Right ventricle myocardium superior (tissue), 1 donor: ENCODE data around the gene SPTBN2. TPM values are rescaled to one million over a fixed set of nuclear protein-coding genes. Genes with fewer than 3 reads are reported as not detected.

Source experiments
- ATAC-seq: fragments of 200-7000 bp; cut with Tn5 transposase; one replicate; pipeline ENCODE4 v1.9.1; 2020; ENCODE audit warnings: mild to moderate bottlenecking; ENCODE audit not compliant: poor library complexity
- DNase-seq: peaks from one replicate; pipeline ENCODE4 v3.0.0-alpha.2; 2020
- intact Hi-C: fragments of 100-400 bp; cut with DNase I; formaldehyde crosslinking; loops from one replicate; pipeline ENCODE4 v1.11.2; 2022
- total RNA-seq: library from RNA; stranded (reverse); fragmentation: NEBNext Ultra II Directional; extraction: Animal tissue kit (Norgen Biotek cat#: 25700); gene quantifications from one replicate; pipeline ENCODE4 v1.2.1, GENCODE V29; 2021
- donor health status: DM: no; HTN: yes; CAD: no; lungs with severe emphysema.

The SPTBN2 gene
- total RNA-seq, 1 donor from 2014 or later, result 1.3 TPM

DNA sequence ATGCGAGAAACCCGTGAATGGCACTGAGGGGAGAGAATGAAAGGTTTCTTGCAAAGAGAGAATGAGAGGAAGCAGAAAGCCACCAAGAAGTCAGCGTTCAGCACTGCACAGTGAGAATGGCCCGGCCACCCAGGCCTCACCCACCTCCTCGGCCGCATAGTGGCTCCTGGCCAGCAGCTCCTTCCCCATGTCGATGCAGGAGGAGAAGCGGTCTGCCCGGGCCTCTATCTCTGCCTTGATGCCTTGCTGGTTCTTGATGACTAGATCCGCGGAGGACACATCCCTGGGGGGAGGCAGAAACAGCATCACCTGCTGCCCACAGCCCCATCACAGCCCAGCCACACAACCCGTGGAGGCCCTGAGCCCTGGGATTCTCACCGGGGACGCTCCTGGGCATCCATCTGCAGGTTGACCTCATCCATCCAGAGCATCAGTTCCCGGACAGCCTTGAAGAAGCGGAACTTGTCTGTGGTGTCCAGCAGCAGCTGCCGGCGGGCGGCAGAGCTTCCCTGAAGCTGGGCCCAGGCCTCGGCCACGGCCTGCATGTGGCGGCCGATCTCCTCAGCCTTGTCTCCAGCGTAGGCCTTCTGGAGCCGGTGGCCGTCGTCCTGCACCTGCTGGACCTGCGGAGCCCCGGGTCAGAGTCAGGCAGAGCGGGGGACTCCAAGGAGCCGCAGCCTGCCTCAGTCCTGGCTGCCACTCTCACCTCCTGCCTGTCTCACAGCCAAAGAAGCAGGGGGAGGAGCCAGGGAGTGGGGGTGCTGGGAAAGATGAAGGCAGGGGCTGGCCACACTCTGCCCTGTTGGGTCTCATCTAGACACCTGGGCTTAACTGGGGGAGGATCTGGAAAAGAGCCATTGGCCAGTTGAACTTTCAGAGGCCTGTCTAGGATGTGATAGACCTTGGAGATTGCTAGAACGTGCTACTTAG is 39.1 kb downstream of the SPTBN2 start:
- intact Hi-C loops, result no loop called here
- DNase-seq (no peak), ATAC-seq (no peak)

DNA sequence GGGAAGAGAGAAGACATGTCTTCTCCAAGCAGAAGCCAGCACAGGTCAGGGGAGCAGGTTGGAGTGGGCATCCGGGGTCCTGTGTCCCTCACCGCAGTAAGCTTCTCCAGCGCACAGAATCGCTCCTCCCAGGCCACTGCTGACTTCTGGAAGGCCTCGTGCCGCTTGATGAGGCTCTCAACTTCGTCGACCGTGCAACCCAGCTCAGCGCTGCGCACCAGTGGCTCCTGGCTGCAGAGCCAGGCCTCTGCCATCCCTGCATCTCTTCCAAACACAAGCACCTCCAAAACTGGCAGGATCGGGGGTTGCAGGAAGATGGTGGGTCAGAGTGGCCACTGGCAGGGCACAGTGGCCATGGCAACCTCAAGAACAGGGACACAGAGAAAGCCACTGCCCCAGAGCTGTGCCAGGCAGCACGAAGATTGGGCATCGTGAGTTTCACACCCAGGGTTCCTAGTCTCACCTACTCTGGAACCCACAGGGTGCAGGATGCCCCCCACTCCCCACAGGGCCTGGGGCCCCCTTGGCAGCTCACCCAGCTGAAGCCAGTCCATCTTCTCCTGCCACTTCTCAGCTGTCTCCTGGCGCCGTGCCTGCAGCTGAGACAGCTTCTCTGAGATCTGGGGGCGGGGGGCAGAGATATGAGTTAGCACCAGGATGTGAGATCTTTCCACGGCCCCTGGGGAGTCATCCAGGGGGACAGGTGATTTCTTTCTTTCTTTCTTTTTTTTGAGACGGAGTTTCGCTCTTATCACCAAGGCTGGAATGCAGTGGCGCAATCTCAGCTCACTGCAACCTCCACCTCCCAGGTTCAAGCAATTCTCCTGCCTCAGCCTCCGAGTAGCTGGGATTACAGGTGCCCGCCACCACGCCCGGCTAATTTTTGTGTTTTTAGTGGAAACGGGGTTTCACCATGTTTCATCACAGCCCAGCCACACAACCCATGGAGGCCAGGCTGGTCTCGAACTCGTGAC is 40.2 kb downstream of the SPTBN2 start:
- no peak for DNase-seq
- ATAC-seq, result no peak
- intact Hi-C loops, result no loop called here

DNA sequence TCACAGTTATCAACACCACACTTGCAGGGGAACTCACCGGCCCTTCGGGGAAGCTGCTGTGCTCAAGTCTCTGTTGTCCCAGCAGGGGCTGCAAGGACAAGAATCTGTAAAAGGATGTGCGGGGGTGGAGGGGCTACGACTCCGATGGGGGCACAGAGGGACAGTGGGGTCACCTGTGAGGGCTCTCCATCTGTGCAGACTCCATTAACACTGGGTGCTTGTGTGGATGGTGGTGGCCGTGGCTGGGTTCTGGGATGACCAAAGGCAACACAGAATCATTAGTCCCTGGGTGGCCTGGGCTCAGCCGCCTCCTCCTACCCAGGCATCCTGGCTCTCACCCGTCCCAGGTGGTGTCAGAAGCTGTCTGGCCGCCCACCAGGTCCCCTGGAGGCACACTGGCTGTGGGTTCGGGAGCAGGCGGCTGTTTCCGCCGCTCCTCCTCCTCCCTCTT is 41.2 kb downstream of the SPTBN2 start:
- intact Hi-C loops, result no loop called here
- no peak for ATAC-seq
- DNase-seq, result no peak

DNA sequence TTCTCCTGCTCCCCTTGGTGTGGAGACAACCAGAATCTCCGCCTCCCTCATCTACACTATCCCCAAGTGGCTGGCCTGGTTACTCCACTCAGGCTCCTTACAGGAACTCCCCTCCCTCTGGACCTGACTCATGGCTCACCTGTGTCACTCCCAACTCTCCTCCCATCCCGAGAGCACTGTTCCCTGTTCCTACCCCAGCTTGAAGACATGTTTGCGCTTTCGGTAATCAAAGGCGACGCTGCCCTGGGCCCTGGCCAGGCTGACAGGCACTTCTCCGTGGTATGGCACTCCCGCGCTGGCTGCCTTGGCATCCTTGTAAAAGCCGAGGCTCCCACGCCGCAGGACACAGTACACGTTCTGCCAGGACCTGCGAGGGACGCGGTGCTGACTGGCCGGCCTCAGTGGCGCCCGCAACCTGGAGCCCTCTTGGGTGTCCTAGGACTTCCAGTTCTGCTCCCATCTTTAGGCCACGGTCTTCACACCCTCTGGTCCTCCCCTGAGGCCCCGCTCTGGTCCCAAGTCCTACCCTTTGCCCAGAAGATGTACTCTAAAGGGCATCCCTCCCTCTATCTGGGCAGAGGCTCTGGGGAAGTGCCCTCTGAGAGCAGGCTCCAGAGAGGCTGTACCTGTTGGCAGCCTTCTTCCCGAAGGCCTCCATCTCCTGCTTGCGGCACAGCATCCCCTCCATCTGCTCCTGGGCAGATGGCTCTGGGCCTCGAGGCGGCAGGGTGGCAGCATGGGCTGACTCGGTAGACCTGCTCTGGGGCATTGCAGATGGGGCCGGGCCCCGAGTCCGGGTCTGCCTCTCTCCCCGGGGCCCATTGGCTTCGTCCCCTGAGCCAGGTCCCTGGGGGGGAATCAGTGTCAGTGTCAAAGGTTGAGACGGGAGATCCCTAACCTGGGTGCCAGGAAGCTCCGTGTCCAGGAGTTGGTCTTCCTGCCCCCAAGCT is 41.9 kb downstream of the SPTBN2 start:
- intact Hi-C loops, result no loop called here
- ATAC-seq, result no peak
- DNase-seq, result no peak

DNA sequence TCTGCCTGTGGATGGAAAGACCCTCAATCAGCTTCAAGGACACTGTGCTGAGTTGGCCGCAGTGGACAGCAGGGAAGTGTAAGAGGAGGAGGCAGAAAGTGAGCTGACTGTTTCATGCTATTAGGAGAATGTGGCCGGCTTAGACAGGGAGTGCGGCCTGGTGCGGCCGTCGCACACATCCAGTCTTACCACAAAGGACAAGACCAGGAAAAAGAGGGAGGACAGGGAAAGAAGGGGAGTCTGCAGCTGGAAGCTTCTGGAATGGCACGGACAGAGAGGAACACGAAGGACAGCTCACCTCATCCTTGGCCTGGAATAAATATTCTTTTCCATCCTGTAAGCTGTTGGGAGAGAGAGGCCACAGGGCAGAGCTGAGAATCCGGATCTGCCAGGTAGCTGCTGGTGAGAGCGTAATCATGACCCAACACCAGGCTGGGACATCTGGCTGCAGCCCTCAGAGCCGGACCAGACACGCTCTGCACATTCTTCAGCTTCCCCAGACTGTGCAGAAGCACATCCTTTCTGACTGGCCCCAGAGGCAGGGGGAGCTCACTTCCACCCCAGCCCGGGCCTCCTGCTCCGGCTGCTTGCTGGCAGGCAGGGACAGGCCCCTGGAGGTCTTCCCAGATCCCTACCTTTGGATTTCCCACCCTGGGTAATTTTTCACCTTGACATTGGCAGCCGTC is 42.8 kb downstream of the SPTBN2 start:
- DNase-seq, result no peak
- no peak for ATAC-seq
- intact Hi-C loops, result no loop called here

DNA sequence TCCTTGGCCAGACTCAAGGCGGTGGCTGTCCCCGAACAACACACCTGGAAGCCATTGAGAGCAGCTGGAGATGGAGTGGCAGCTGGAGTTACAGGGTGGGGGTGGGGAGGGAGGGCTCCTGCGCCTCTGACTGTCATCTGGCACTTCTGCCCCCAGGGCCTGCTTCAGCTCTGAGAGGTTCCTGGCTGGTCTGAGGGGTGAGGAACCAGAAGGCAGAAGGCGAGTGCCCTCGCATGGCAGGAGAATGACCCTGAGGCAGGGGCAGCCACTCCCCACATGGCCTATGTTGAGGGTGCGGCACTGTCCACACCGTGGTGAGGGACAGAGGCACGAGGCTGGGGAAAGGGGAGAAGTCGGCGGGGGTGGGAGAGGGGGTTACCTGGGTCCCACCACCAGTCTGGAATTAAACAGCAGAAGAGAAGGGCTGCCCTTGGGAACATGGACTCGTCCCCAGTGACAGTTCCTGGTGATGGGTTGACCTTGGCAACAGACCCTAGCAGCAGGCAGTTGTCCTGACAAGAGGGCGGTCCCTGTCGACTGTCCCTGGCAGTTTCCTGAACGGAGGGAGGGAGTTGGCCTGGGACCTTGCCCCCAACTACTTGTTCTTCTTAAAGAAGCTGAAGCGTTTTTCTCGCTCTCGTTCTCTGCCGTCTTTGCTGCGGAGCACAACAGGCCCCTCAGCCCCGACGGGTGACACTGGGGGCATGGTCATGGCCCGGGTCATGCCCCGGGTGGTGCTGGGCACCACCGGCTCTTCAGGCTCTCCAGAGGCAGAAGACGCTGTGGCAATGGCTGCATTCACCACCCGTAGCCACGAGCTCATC is 43.5 kb downstream of the SPTBN2 start:
- intact Hi-C loops, result no loop called here
- no peak for DNase-seq
- no peak for ATAC-seq

DNA sequence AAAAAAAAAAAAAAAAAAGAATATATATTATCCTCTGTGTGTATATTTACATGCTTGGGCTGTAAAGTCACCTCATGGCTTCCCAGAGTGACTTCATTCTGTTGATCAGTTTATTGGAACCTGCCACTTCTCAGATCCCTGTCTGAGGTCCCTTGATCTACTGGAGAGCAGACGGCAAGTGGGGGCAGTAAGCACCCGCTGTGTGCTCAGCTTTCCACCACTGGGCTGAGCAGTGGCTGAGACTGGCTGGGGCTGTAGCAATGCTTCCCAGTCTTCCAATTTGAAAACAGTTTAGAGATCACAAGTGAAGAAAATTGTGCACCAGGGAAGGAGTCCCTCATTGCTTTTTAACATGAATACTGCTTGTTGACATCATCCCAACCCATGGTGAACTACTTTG is 44.4 kb downstream of the SPTBN2 start:
- intact Hi-C loops, result no loop called here
- DNase-seq (no peak), ATAC-seq (no peak)

DNA sequence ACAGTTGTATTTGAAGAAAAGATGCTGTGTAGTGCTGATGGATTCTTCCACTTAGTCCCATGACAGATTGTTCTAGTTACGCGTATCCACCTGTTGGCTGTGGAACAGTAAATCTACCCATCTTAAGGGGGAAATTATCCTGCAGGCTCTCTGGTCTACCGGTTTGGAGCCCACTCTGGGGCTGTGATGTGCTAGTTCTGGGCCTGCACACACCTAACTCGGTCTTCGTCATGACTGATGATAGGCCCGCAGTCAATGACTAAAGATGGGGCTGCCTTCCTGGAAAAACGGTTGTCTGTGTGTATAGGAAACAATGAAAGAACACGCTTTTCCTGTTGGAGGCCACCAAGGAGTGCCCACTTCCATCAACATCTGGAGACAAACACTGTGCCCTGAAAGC is 45.1 kb downstream of the SPTBN2 start:
- intact Hi-C loops, result no loop called here
- ATAC-seq, result no peak
- DNase-seq, result no peak

DNA sequence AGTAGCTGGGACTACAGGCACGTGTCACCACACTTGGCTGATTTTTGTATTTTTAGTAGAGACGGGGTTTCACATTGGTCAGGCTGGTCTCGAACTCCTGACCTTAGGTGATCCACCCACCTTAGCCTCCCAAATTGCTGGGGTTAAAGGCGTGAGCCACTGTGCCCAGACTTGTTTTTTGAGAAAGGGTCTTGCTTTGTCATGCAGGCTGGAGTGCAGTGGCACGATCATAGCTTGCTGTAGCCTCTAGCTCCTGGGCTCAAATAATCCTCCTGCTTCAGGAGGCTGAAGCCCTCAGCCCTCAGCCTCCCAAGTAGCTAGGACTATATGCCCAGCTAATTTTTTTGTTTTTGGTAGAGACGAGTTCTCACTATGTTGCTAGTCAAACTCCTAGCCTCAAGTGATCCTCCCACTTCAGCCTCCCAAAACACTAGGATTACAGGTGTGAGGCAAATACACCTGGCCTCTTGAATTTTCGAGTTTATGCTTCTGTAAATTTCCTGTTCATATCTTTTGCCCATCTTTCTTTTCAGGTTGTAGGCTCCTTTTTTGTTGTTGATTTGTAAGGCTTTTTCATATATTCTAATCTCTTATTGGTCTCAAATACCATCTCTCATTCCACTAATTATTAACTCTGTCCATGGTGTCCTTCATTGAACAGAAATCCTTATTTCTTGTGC is 47.9 kb downstream of the SPTBN2 start:
- ATAC-seq, result no peak
- intact Hi-C loops, result no loop called here

DNA sequence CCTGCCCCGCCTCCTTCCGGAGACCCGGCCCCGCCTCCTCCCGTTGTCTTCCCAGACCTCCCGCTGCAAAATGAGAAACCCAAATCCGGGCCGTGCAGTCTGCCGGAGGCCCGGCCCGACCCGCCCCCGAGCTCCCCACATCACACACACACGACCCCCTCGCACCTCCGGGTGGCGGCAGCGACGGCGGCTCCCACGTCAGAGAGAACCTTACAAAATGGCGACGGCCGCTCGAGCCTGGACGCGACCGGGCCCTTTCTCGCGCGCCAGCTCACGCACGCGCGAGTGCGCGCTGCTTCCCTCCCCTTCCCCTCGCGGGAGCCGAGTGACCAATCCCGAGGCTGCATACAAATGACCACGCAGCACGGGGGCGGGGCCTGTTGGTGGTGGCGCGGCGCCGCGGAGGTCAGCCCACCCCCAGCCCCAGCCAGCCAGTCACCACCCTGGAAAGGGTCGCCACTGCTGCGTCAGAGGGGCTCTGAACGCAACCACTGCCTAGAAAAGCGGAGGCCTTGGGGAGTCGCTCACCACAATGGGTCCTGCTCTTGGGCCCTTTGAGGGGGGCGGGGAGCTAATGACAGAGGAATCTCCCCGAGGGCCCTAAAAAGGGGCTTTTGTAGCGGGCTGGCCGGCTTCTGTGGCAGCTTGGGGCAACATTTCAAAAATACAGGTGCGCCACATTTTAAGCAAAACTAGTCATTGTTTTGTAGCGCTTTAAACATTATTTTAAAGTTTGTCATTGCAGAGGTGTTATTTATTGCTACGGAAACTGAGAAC is 51.2 kb downstream of the SPTBN2 start, which contains the start of gene RBM4B:
Gene RBM4B, minus strand, starts transcription at position 289 of the 777 bp plus-strand sequence. CDS start 808 bp downstream, outside the sequence.
- DNase-seq, result peak; percentile 99
- ATAC-seq, result peak; percentile 98
- intact Hi-C loops, result loop anchor here (2.0 to 5.0 kb wide), 3 partner anchors 35 to 269 kb away; no protein-coding TSS in a partner anchor

More for the DNA sequence above, 47.9 kb downstream of the SPTBN2 start:
- DNase-seq, result no peak

DNA sequence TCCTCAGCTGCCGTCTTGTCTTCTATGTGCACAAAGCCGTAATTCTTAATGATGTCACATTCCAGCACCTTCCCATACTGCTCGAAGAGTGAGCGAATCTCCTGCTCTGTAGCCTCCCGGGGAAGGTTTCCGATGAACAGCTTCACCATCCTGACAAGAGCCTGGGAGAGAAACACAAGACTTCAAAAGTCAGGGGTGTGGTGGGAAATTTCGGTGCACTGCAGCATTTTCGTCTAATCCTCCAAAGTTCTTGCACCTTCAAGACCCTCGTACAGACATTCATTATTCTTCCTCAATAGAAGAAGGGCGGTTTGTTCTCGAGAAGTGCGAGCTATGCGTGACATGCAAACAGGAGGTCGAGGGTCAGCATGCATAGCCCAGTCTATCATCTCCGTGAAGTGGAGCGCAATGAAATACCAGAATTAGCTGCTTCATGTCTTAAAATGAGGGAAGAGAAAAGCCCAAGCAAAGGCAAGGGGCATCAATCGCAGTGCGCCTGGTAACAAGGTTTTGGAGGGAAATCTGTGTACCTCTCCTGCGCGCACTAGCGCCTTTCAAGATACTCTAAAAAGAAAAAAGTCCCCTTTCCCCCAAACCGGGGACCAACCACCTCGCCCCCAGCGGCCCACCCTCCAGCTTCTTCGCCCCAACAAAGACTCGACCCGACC is 52.0 kb downstream of the SPTBN2 start:
- intact Hi-C loops, result loop anchor here (5.0 kb wide), 1 partner anchor 35 kb away; no protein-coding TSS in a partner anchor
- ATAC-seq (no peak), DNase-seq (no peak)

DNA sequence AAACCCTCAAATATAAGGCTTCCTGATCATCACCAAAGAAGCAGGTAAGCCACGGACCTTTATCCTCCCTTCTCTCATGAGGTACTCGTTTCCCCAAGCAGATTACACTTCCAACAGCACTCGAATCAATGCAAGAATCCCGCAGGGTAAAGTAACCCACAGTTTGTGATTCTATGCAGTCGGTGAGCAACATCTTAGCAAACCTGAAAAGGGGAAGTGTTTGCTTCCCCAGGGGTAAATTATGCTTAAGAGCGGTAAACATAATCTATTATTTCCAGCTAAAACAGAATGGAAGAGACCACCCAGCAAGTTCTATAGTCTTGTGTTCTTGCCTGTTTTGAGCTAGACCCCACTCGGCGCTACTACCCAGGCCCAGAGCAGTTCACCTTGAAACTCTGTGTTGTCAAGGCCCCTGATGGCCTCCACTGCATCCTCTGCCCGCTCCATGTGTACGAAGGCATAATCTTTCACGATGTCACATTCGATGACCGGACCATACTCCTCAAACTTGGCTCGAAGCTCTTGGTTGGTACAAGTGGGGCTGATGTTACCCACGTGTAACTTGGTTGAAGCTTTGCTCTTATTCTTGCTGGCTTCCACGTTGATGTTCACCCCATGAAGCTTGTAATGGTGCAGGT is 52.6 kb downstream of the SPTBN2 start:
- DNase-seq (no peak), ATAC-seq (no peak)
- intact Hi-C loops, result loop anchor here (5.0 kb wide), 1 partner anchor 34 kb away; no protein-coding TSS in a partner anchor

DNA sequence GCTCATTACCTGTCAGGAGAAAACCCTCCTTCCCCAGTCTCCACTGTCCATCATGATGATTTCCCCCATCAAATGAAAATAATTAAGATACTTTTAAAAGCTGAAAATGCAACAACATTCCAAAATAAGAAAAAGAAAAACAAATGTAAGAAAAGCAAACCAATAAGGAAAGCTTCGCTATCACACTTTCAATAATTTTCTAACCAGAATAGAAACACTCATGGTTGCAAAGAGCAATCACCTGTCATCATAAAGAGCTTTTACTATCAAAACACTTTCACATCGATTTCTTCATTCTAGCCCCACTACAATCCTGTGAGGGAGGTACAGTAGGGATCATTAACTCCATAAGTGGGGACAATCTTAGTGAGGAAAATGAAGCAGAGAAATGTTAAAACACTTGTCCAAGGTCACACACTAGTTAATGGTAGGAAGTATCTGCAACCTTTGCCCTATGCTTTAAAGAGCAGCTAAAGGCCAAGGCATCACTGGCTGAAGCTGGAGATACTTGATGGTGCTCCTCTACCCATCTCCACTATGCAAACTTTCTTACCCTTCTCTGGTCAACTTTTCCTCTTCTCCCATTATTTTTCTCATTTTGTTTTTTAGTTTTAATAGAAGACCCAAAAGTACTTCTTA is 53.9 kb downstream of the SPTBN2 start:
- DNase-seq (no peak), ATAC-seq (no peak)
- intact Hi-C loops, result loop anchor here (5.0 kb wide), 1 partner anchor 33 kb away; no protein-coding TSS in a partner anchor

DNA sequence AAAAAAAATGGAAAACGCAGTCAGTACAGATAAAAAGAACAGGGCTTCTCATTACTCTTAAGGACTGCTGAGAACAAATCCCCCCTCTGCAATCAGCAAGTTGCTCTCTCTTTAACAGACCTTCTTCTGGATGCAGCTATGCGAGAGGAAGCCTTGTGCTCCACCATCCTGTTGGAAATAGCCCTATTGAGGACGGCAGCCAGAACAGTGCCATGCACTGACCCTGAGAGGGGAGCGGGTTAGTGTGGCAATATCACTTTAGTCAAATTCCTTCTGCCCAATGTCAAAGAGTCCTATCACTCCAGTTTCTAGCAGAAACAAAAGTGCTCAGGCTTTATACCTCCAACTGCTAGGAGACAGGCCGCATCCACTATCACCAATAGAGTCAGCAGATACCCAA is 58.2 kb downstream of the SPTBN2 start:
- intact Hi-C loops, result no loop called here
- no peak for DNase-seq
- ATAC-seq, result no peak
